GM10266 (cell line): ENCODE results near the gene CFAP99.

Experiments
- DNase-seq: peaks from one replicate; pipeline ENCODE4 v3.0.0; 2012; ENCODE audit errors: extremely low spot score
- TF ChIP-seq, protein P1 (sequence below): IDR thresholded peaks from 2 replicates; pipeline ENCODE4 v1.5.1; 2012; ENCODE audit warnings: mild to moderate bottlenecking, low read depth; ENCODE audit not compliant: control insufficient read depth, insufficient read depth; ENCODE audit errors: missing control alignments

CFAP99 gene

DNA sequence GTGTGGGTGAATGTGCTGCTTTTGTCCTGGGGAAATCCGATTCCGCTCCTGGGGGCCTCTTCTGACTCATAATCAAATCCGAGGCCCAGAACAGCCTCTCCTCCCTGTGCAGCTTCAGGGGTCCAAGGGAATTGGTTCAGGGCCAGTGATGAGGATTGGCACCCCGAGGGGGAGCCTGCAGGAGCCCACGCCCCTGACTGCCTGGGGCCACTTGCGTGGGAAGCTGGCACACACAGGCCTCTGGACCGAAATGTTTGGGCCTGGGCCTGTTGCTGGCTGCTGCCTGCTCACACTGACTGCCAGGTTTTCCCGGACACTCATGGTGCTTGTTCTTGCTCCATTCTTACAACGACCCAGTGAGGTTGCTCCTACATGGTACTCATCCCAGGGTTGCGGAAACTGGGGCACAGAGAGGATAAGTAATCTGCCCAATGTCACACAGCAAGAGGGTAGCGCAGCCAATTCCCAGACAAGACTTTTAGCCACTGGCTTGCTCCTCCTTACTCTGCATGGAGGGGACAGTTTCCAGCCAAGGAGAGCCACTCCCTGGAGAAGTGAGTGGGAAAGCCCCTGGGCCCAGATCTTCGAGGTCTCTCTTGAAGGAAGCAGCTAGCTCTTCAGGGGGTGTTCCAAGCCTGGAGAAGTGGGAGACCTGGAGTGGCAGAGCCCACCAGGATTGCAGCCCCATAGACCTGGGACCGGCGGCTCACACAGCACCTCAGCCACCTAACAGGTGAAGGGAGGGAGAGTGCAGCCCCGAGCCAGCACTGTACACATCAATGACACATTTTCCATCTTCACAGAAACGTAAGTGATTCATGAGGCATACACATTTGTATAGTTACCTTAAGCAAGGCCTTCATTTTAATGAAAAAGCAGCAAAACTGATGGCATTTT, 20.3 kb downstream of the CFAP99 start:
- DNase-seq = no peak
- TF ChIP-seq, protein P1, sequence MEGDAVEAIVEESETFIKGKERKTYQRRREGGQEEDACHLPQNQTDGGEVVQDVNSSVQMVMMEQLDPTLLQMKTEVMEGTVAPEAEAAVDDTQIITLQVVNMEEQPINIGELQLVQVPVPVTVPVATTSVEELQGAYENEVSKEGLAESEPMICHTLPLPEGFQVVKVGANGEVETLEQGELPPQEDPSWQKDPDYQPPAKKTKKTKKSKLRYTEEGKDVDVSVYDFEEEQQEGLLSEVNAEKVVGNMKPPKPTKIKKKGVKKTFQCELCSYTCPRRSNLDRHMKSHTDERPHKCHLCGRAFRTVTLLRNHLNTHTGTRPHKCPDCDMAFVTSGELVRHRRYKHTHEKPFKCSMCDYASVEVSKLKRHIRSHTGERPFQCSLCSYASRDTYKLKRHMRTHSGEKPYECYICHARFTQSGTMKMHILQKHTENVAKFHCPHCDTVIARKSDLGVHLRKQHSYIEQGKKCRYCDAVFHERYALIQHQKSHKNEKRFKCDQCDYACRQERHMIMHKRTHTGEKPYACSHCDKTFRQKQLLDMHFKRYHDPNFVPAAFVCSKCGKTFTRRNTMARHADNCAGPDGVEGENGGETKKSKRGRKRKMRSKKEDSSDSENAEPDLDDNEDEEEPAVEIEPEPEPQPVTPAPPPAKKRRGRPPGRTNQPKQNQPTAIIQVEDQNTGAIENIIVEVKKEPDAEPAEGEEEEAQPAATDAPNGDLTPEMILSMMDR = no peak

DNA sequence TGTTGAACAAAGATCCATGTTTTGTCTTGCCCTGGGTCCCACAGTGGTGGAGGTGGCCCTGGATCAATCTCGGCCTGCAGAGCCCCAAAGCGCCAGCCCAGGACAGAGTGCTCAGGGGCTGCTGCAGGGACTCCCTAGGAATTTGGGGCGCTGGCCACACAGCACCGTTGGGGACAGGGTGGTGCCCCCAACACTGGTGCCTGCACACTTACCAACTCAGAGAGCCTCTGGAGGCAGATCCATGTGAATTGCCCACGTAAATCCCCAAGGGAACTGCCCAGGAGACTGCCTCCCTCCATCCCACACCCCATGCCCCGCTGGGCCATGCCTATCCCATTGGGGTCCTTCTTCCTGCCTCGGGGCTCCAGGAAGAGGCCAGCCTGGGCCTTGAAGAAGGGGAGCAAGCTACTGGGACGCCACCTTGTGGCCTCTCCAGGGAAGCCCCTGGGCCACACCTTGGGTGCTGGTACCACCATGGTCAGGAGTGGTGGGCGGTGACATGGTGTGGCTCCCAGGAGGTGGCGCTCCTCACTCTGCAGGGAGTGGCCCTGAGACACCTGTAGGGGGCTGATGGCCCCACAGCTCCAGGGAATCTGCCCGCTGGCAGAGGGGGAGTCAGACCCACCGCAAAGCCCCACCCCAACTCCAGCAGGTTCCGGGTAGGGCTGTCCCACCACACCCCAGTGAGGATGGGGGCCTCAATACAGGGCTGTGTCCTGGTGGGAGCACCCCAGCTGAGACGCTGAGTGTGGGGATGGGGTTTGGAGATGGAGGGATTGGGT, 22.8 kb downstream of the CFAP99 start:
- DNase-seq = peak; percentile 96
- TF ChIP-seq, protein P1 = peak; percentile 89

DNA sequence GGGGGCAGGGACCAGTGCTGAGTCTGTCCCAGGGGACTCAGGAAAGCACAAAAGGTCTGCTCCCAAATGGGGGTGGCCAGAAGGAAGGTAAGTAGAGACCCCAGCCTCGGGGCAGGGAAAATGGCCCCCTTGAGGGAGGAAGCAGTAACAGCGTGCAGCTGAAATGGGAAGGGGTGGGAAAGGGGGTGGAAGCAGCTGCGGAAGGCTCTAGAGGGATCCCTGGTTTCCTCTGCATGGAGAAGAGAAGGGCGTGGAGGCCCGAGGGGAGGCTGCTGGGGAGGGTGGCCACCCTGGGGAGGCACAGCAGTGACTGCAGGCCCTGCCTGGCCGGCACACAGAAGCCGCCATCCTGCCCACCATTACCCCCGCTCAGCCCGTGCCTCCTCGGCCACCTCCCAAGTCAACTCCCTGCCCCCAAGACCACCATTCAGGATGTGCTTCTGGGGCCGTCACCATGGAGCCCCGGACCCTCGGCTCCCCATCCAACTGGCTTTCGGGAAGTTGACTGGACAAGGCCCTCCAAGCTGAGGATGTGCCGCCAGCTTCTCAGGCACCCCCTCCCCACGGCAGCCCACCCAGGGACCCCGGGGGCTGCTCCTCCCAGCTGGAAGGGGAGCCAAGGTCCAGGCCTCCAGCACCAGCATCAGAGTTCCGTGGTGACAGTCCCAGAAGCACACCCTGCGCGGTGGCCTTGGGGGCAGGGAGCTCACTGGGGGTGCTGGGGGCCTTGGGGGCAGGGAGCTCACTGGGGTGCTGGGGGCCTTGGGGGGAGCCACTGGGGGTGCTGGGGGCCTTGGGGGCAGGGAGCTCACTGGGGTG, 23.6 kb downstream of the CFAP99 start:
- no peak for DNase-seq
- TF ChIP-seq, protein P1 = no peak

DNA sequence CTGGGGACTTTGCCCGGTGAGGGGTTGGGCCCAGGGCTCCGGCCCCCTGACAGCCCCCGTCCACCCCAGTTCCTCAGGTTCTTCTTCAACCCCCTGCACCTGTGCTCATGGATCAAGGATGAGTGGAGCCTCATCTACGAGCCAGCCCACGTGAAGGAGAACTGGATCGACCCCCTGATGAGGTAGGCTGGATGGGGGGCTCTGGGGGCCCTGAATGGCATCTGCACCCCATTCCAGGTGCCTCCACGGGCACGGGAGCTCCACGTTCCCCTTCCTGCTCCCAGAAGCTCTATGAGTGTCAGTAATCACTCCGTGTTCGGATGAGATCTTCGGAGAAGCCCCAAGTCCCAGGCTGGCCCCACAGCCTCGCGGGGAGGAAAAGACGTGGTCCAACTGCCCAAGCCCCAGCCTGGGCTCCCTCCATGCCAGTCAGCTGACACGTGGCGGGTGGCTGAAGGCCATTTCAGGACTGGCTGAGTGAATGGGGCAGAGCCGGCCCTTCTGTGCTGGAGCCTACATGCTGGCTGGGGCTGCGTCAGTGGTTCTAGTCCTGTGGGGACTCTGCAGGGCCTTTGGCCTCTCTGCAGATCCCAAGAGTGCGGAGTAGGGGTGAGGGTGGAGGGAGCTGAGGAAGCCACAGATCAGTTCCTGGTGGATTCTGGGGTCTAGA, 24.4 kb downstream of the CFAP99 start:
- no peak for DNase-seq
- TF ChIP-seq, protein P1 = no peak

DNA sequence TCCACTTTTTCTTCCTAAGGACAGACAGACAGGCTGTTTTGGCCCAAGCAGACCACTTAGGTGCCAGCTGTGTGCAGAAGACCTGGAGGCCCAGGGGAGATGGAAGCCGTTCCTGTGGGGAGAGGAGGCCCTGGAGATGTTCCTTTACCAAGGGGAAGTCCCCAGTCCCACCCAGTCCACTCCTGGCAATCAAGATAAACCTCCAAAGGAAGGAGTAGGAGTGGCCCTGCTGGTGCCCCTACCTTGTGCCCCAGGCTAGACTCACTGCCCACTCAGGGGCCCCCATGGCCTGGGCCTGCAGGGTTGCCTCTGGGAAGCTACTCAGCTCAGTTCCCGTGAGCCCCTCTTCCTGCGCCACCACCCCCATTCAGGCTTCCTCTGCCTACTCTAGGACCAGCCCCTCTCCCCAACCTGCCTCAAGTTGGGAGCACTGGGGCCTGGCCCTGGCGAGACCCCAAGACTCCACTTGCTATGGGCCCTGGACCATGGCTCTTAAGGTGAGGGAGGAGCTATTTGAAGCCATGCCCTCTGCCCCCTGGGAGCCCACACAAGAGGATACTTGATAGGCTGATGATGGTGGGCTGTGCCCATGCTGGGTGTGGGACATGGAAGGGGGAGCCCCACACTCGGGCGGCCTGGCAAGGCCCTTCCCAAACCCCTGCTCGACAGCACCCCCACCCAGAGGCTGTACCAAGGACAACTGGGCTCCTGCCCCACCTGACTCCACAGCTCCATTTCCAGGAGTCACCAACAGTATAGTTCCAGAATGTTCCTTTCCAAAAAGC, 25.4 kb downstream of the CFAP99 start:
- TF ChIP-seq, protein P1 = no peak
- no peak for DNase-seq

DNA sequence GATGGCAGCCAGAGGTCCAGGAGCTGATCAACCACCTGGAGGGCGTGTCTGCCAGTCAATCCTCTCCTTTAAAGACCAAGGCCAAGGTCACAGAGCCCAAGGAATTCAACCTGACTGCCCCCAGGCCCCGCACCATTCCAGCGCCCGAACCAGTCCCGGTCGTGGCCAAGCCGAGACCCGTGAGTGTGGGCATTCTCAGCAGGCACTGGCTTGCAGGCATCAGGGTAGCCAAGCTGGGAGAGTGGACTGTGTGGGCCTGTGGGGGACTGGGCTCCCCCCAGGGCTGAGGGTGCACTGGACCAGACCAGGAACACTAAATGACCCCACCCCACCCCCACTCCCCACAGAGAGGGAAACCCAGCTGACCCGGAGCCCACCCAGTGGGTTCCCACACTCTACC, 26.4 kb downstream of the CFAP99 start:
- DNase-seq = no peak
- TF ChIP-seq, protein P1 = no peak
